Mesothelial cell of epicardium (in vitro differentiated cells): ENCODE data around the gene PLAAT5. TPM values are rescaled to one million over a fixed set of nuclear protein-coding genes. Genes with fewer than 3 reads are reported as not detected.

ENCODE experiments used
- DNase-seq, 2 experiments: peaks; one replicate each; pipeline ENCODE4 v3.0.0; 2021; ENCODE audit warnings: low spot score in 2 of 2; ENCODE audit not compliant: unreplicated experiment in 2 of 2
- H3K27ac Mint-ChIP-seq: 2 replicates; pipeline ENCODE4 v1.8.0; 2021; ENCODE audit warnings: mixed read lengths
- H3K27me3 Mint-ChIP-seq: 2 replicates; pipeline ENCODE4 v1.8.0; 2021; ENCODE audit warnings: low read depth, mixed read lengths
- H3K36me3 Mint-ChIP-seq: 2 replicates; pipeline ENCODE4 v1.8.0; 2021; ENCODE audit warnings: mixed read lengths
- H3K4me1 Mint-ChIP-seq: 2 replicates; pipeline ENCODE4 v1.8.0; 2021; ENCODE audit warnings: mixed read lengths
- H3K4me3 Mint-ChIP-seq: 2 replicates; pipeline ENCODE4 v1.8.0; 2021; ENCODE audit warnings: mild to moderate bottlenecking, moderate library complexity, mixed read lengths
- H3K9me3 Mint-ChIP-seq: 2 replicates; pipeline ENCODE4 v1.8.0; 2021; ENCODE audit warnings: mixed read lengths
- CTCF ChIP-seq: fragments of 200-600 bp; sonication (generic); IDR thresholded peaks from one replicate; pipeline ENCODE4 v1.5.0; 2021; ENCODE audit warnings: antibody characterized with exemption; ENCODE audit not compliant: unreplicated experiment
- total RNA-seq: library from RNA; stranded (reverse); gene quantifications from 3 replicates; pipeline ENCODE4 v1.2.1, GENCODE V29; 2021

The PLAAT5 gene
- total RNA-seq, 1 donor from 2014 or later, result 1.9 TPM

GRCh38 chr11:63516109-63516508 lies 25.1 kb upstream of the PLAAT5 start:
- no peaks in the 10 kb centered on the region for H3K27me3 Mint-ChIP-seq
- TF ChIP-seq CTCF, result no peak
- H3K4me1 Mint-ChIP-seq, result no peaks in the 10 kb centered on the region

GRCh38 chr11:63512816-63513215 lies 21.8 kb upstream of the PLAAT5 start:
- TF ChIP-seq CTCF, result no peak
- Mint-ChIP-seq H3K4me3 (no peak overlapping the region), H3K27ac (no peak overlapping the region), H3K36me3 (no peaks in the 10 kb centered on the region), H3K9me3 (no peaks in the 10 kb centered on the region), H3K27me3 (no peaks in the 10 kb centered on the region), H3K4me1 (no peaks in the 10 kb centered on the region)
- no peak for DNase-seq

More at GRCh38 chr11:63516109-63516508, 25.1 kb upstream of the PLAAT5 start:
- H3K36me3 Mint-ChIP-seq, result no peaks in the 10 kb centered on the region
- no peak overlapping the region for H3K27ac Mint-ChIP-seq
- H3K4me3 Mint-ChIP-seq, result no peak overlapping the region
- H3K9me3 Mint-ChIP-seq, result peaks cover 3% of the 10 kb centered on the region
- DNase-seq, result no peak

GRCh38 chr11:63511048-63511748 lies 20.2 kb upstream of the PLAAT5 start:
- Mint-ChIP-seq H3K27ac (no peak overlapping the region), H3K9me3 (no peaks in the 10 kb centered on the region), H3K36me3 (no peaks in the 10 kb centered on the region), H3K4me3 (no peak overlapping the region), H3K4me1 (peaks cover 5% of the 10 kb centered on the region), H3K27me3 (no peaks in the 10 kb centered on the region)
- no peak for TF ChIP-seq CTCF
- no peak for DNase-seq

GRCh38 chr11:63510360-63511047 lies 19.5 kb upstream of the PLAAT5 start:
- Mint-ChIP-seq H3K36me3 (no peaks in the 10 kb centered on the region), H3K4me1 (peaks cover 5% of the 10 kb centered on the region), H3K27me3 (no peaks in the 10 kb centered on the region), H3K4me3 (no peak overlapping the region), H3K9me3 (no peaks in the 10 kb centered on the region), H3K27ac (no peak overlapping the region)
- DNase-seq, result no peak
- TF ChIP-seq CTCF, result no peak

- Mint-ChIP-seq H3K36me3 (no peaks in the 10 kb centered on the region), H3K4me3 (no peak overlapping the region), H3K27ac (no peak overlapping the region), H3K9me3 (no peaks in the 10 kb centered on the region), H3K4me1 (peaks cover 5% of the 10 kb centered on the region), H3K27me3 (no peaks in the 10 kb centered on the region)
- no peak for TF ChIP-seq CTCF
- DNase-seq, result no peak
These were observed 17.8 kb upstream of the PLAAT5 start for GRCh38 chr11:63508745-63509144.
